Epithelial cell of prostate (primary cell): Measurements from ENCODE around the gene TMEM121B.

ENCODE experiments used
- DNase-seq: peaks from one replicate; pipeline ENCODE4 v3.0.0-alpha.2; 2011; ENCODE audit warnings: low read depth, low spot score
- H3K27ac ChIP-seq: fragments of 450-650 bp; 2 replicates; pipeline ENCODE4 v1.5.1; 2017; ENCODE audit warnings: mild to moderate bottlenecking

Gene TMEM121B

GRCh38 chr22:17113600-17113999, 7.6 kb downstream of the TMEM121B start:
- DNase-seq = no peak
- no peak overlapping the region for H3K27ac ChIP-seq

- no peak for DNase-seq
- no peak overlapping the region for H3K27ac ChIP-seq
Measured at GRCh38 chr22:17112491-17113042, 8.6 kb downstream of the TMEM121B start.

GRCh38 chr22:17110791-17111550, 10.2 kb downstream of the TMEM121B start:
- H3K27ac ChIP-seq = no peak overlapping the region
- DNase-seq = no peak

GRCh38 chr22:17109976-17110375, 11.2 kb downstream of the TMEM121B start:
- no peak overlapping the region for H3K27ac ChIP-seq
- no peak for DNase-seq

- no peak for DNase-seq
- H3K27ac ChIP-seq = no peak overlapping the region
Measured at GRCh38 chr22:17109113-17109865, 11.9 kb downstream of the TMEM121B start.

- DNase-seq = no peak
- no peak overlapping the region for H3K27ac ChIP-seq
Measured at GRCh38 chr22:17108256-17109112, 12.7 kb downstream of the TMEM121B start.

GRCh38 chr22:17107547-17107810, 13.7 kb downstream of the TMEM121B start:
- DNase-seq = no peak
- no peak overlapping the region for H3K27ac ChIP-seq

GRCh38 chr22:17106785-17107546, 14.2 kb downstream of the TMEM121B start:
- no peak for DNase-seq
- H3K27ac ChIP-seq = no peak overlapping the region

GRCh38 chr22:17106161-17106784, 14.9 kb downstream of the TMEM121B start:
- no peak for DNase-seq
- no peak overlapping the region for H3K27ac ChIP-seq

GRCh38 chr22:17105143-17106129, 15.7 kb downstream of the TMEM121B start:
- DNase-seq = no peak
- no peak overlapping the region for H3K27ac ChIP-seq

GRCh38 chr22:17104336-17104935, 16.7 kb downstream of the TMEM121B start:
- DNase-seq = no peak
- H3K27ac ChIP-seq = no peak overlapping the region

GRCh38 chr22:17103351-17103750, 17.8 kb downstream of the TMEM121B start:
- no peak for DNase-seq
- H3K27ac ChIP-seq = no peak overlapping the region

- H3K27ac ChIP-seq = no peak overlapping the region
- no peak for DNase-seq
Measured at GRCh38 chr22:17102297-17102667, 18.9 kb downstream of the TMEM121B start.

GRCh38 chr22:17101475-17102296, 19.5 kb downstream of the TMEM121B start:
- no peak overlapping the region for H3K27ac ChIP-seq
- no peak for DNase-seq

GRCh38 chr22:17100621-17101020, 20.5 kb downstream of the TMEM121B start:
- no peak overlapping the region for H3K27ac ChIP-seq
- no peak for DNase-seq

GRCh38 chr22:17098379-17098819, 22.8 kb downstream of the TMEM121B start:
- no peak for DNase-seq
- H3K27ac ChIP-seq = no peak overlapping the region

GRCh38 chr22:17097701-17098100, 23.5 kb downstream of the TMEM121B start:
- H3K27ac ChIP-seq = no peak overlapping the region
- DNase-seq = no peak
